NCI-H1694 (cell line): ENCODE measurements around the gene MMP1.

ENCODE experiments used
- DNase-seq: peaks from one replicate; lab custom pipeline; 2025; lab: John Stamatoyannopoulos, UW

The MMP1 gene

DNA sequence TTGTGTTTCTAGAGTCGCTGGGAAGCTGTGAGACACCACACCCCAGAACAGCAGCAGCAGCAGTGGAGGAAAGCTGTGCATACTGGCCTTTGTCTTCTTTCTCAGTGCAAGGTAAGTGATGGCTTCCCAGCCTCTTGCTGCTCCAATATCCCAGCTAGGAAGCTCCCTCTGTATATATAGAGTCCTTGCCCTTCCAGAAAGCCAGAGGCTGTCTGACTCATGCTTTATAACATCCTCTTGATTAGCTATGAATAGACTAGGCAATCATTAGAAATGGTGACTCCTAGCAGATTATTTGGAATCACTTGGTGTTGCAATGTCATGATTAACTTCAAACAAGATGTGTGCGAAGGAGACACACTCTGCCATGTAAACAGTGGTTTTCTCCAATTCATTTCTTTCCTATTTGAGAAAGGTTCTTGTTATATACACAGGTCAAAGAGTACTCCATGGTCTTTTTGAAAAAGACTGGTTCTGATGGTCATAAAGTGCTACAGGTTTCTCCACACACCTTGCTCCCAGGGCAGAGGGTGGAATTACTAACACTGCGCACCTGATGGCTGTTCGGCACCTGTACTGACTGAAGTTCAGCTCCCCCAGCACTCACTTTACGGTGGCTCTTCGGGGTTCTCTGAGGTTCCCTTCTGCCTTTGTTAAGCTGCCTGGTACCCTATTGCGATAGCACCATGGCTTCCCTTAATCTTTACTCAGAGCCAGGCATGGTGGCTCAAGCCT, at the start of gene MMP1:
Gene MMP1 (minus strand): TSS at position 149 of the 735 bp plus-strand sequence. CDS start 68 bp downstream, at position 81.
- no peak for DNase-seq

DNA sequence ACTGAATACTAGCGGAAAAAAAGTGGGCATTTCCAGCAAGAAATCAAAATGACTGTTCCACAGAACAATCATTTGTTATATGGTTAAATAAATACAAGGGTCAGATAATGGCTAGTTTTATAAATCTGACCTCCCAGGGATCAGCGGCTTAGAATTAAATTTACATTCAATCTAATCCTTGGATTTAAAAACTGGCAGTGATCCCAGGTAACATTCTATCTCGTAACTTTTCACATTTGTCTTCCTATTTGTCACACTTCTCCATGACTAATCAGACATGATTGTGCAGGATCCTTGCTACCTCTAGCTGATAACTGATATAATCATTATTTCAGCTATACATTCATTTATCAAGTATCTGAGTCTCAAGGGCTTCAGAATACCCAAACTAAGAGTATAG, 48.3 kb upstream of the MMP1 start:
- no peak for DNase-seq

DNA sequence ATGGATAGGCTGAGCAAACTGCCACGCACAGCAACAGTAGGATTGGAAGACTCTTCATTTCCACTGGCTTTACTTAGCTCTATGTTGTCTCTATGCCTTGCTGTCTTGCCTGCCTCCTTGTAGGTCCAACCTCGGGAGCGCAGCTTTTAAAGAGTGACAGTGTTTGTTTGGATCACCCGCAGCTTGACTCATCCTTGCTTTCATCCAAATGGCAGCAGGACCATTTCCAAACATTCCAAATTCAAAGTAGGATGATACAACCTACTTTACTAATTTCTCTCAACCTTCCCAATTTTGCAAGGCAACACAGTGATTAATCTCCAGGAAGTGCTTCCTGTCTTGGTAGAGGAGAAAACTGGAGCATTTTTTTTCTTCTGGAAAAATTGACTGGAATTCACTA, 45.5 kb upstream of the MMP1 start, which contains the start of gene MMP3:
Gene MMP3 (minus strand): TSS at position 121 of the 400 bp plus-strand sequence. CDS start 63 bp downstream, at position 58.
- DNase-seq: no peak

DNA sequence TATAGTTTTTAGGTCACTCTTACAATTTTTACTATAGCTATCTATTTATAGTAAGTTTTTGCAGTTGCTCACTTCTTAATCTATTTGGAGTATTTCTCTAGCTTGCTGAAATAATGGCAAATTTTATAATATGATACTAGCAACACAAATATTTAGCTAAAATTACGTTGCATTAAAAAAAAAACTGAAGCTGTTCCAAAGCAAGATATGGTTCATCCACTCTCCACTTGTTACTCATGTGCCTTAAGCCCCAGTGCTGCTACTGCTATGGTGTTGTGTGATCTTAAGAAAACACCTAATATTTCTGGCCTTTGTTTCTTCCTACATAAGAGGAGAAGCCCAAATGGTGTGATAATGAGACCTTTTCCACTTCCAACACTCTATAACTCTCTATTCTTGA, 45.0 kb upstream of the MMP1 start:
- DNase-seq: no peak

- DNase-seq: no peak
These were observed 42.1 kb upstream of the MMP1 start for GRCh38 chr11:102840018-102840417.

- no peak for DNase-seq
These were observed 39.7 kb upstream of the MMP1 start for GRCh38 chr11:102837646-102838045.

DNA sequence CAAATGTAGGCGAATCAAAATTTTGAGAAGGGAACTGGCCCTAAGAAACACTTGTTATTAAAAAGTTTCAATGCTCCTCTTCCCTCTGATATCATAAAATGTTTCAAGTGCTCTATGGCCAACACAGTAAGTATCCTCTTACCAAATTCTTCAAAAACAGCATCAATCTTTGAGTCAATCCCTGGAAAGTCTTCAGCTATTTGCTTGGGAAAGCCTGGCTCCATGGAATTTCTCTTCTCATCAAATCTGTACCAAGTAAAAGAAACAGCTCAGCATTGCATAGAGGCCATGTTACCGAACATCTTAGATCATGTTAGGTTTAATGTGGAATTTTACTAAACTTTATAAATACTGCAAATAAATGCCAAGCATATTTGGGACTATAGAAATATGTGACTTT, 39.2 kb upstream of the MMP1 start:
- no peak for DNase-seq

GRCh38 chr11:102836290-102836875, 38.4 kb upstream of the MMP1 start:
- DNase-seq: no peak

DNA sequence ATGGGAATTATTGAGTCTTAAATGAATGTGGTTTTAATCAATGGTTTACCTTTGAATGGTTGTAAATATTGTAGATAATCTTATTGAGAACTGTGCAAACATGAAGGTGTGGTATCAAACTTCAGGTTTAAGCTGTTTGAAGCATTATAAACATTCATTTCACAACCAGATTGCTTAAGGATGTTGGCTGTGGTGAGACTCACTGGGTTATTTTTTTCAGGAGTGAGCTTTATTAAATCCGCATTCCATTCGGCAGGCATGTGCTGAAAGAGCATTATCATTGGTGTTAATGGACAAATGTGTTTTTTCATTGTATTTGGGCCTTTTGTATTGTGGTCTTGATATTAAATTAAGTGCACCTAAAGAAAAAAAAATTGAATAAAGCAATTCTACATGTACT, 35.8 kb upstream of the MMP1 start:
- DNase-seq: no peak

- no peak for DNase-seq
These were observed 34.7 kb upstream of the MMP1 start for GRCh38 chr11:102832612-102833011.

GRCh38 chr11:102831489-102832440, 33.8 kb upstream of the MMP1 start:
- no peak for DNase-seq

DNA sequence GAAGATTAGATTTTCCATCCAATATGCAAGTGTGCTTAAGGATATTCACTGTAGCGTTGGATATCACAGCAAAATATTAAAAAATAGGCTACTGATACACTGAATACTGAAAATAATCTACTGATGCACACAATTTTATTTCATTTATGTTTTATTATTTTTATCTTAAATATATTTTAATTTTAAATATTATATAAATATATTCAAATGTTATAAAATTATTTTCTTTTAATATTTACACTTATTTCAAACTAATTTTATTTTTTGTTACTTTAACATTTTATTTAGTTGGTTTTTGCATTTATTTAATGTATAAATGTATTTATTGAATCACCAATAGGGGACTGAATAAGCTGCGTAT, 33.1 kb upstream of the MMP1 start:
- DNase-seq: no peak

DNA sequence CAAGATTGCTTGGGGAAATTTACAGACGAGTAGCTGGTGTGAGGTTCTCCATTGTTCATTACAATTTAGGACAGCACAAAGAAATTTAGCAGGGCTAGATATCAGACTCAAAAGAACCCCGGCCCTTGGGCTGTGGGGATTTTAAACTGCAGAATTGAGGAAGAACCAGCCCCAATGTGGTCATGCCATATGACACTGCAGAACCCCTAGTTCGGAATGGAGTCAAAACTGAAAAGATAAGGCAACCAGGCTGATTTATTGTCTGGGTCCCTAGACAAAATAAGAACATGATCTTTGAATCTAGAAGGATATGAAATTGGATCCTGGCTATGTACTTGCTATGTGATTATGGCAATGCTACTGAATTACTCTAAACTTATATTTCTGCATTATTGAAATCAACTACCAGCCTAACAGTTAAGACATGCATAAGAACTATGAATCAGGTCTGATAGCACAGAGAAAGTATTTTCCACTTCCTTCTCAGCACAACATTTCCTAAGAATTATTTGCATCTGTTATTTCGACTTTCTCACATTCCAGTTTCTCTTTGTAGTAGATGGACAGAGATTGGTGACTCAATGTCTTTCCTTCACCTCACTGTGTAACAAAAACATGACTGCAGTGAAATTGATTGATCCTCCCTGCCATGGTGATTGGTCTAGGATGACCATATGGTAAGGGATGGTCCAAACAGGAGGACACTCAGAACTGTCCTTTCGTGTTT, 32.2 kb upstream of the MMP1 start:
- no peak for DNase-seq

- DNase-seq: no peak
These were observed 31.5 kb upstream of the MMP1 start for GRCh38 chr11:102829316-102830000.

DNA sequence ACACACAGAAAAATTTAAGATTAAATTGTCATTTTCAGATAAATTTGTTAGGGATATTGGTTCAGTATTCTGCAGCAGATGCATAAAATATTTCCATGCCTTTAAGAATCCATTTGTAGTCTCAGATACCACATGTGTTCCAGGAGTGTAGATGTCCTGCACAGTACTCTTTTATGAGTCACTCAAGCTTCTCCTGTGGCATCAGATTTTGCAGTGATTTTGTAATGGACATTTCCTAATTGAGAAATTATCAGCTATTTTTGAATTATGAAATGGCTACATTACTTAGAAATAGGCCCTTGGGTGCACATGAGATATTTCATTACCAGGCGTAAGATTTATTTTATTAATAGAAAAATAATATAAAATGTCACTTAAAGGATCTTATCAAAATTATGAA, 26.6 kb upstream of the MMP1 start:
- no peak for DNase-seq

DNA sequence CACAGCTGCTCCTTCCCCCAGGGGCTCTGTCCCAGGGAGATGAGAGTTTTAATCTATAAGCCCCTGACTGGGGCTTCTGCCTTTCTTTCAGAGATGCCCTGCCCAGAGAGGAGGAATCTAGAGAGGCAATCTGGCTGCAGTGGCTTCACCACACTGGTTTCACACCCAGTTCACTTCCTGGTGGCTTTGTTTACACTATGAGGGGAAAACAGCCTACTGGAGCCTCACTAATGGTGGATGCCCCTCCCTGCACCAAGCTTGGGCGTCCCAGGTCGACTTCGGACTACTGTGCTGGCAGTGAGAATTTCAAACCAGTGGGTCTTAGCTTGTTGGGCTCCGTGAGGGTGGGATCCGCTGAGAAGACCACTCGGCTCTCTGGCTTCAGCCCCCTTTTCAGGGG, 21.5 kb upstream of the MMP1 start:
- DNase-seq: no peak

GRCh38 chr11:102813484-102813883, 15.5 kb upstream of the MMP1 start:
- DNase-seq: no peak

DNA sequence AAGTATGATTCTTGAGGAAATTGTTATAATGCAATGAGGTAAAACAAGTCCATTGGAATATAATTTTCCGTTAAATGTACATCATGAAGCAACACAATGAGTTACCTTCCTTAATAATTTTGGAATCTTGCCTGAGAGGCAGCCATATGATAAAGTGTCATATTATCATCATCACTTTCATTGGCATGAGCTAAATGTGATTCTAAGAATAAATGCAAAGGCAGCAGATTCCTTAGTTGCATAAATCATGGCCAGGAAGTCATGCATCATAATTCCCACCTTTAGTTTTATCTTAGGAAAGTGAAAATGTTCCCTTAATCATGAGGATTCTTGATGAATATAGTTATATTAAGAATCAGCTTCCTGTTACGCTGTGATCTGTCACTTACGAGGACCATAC, 14.2 kb upstream of the MMP1 start:
- no peak for DNase-seq

DNA sequence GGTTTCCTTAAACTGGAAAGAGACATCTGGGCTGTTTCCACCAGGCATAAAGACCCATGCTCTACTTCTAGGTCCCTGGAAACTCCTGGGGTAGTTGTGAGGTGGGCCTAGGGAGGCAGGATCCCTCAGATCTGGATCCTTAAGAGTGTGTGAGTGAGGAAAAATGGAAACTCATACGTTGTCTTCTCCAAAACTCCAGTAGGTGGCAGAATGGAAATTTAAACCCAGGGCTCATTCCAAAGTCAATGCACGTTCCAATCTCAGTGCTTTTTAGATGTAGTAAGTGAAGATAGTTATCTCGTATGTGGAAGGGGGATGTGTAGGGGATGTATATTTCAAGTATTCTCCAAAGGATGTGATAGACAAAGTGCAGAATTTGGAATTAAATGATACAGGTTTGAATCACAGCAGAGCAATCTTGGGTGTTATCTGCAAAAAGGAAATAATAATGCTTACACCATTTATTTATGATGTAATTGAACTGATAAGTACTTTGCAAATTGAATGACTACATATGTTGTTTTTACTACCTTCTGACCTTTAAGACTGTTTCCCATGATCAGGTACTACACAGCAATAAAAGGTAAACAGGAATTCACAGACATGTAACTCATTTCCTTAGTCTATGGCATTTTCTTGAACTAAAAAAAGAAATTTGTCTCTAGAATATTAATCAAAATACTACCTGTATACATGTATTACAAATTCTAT, 13.1 kb upstream of the MMP1 start:
- DNase-seq: no peak

- no peak for DNase-seq
These were observed 12.0 kb upstream of the MMP1 start for GRCh38 chr11:102809971-102810370.

GRCh38 chr11:102807921-102808320, 10.0 kb upstream of the MMP1 start:
- no peak for DNase-seq
